Cerebellar nuclear complex (tissue), 1 donor: ENCODE measurements around the gene C10orf67.

ENCODE experiments used
- DNase-seq, 2 experiments: peaks; one replicate each; lab custom pipeline; 2025; lab: John Stamatoyannopoulos, UW

The C10orf67 gene

GRCh38 chr10:23196915-23197314 is 147.7 kb downstream of the C10orf67 start:
- no peak for DNase-seq

GRCh38 chr10:23195846-23196600 is 148.6 kb downstream of the C10orf67 start:
- no peak for DNase-seq

DNA sequence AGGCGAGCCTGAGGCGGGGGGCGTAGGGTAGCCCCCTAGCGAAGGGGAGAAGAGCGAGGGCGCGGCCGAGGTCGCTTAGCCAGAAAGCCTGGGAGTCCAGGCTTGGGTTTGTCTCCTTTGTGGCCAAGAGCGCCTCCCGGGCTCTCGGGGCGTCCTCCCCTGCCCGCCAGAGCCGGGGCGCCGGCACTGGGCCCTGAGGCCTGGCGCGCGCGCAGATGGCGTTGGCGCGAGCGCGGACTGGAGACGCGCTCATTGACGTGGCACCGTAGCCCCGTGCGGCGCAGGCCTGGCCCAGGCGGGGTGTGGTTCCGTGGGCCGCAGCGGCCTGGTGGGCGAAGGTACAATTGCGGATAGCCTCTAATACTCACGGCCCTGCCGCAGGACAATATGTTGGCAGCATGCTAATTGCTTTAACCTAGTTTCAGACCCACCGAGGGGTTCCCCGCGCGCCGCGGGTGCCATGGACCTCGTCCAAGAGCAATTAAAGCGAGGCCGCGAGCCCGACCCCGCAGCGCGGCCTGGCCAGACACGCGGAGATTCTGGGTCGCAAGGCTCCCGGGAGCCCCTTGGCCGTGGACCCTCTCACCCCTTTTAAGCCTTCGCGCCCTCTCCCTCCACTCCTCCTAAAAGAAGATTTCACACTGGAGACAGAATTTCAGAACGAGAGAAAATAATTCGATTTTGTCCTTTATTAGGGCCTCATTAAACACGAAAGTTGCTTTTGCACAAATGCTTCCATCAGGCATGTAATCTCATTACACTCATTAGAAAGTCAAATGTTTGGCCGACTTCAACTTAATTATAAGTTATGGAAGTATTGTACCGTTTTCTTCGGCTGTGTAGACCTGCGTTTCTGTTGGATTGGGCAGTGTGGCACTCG is 149.4 kb downstream of the C10orf67 start:
- no peak for DNase-seq

DNA sequence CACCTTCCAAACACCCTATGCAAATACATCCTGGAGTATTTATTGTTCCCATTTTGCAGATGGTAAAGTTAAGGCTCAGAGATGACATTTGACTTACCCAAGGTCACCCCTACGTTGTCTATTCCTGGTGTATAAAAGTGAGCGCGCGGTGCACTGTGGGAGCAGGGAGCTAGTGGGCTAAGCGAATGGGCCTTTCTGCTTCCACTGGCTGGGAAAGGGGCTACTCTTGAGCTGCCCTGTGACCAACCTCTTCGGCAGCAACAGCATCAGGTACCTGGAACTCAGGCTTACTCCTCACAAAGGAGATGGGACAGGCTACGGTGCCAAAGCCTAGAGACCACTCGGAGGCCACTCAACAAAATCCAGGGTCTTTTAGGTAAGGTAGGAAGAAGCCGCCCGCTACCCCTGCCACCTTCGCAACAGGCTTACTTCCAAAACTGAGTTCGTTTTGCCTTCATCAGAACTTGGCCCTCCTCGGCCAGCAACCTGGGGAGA is 150.1 kb downstream of the C10orf67 start:
- DNase-seq, result no peak

- DNase-seq, result no peak
These were observed 151.0 kb downstream of the C10orf67 start for GRCh38 chr10:23193435-23194074.

DNA sequence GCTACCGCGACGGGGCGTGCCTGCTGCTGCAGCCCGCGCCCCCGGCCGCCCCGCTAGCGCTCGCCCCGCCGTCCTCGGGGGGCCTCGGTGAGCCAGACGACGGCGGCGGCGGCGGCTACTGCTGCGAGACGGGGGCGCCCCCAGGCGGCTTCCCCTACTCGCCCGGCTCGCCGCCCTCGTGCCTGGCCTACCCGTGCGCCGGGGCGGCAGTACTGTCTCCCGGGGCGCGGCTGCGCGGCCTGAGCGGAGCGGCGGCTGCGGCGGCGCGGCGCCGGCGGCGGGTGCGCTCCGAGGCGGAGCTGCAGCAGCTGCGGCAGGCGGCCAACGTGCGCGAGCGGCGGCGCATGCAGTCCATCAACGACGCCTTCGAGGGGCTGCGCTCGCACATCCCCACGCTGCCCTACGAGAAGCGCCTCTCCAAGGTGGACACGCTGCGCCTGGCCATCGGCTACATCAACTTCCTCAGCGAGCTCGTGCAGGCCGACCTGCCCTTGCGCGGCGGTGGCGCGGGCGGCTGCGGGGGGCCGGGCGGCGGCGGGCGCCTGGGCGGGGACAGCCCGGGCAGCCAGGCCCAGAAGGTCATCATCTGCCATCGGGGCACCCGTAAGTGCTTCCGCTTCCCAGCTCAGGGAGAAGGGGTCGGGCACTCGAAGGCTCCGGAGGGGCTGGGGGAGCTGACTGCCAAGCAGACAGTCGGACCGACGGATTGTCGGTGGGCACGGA is 151.7 kb downstream of the C10orf67 start:
- DNase-seq, result no peak

DNA sequence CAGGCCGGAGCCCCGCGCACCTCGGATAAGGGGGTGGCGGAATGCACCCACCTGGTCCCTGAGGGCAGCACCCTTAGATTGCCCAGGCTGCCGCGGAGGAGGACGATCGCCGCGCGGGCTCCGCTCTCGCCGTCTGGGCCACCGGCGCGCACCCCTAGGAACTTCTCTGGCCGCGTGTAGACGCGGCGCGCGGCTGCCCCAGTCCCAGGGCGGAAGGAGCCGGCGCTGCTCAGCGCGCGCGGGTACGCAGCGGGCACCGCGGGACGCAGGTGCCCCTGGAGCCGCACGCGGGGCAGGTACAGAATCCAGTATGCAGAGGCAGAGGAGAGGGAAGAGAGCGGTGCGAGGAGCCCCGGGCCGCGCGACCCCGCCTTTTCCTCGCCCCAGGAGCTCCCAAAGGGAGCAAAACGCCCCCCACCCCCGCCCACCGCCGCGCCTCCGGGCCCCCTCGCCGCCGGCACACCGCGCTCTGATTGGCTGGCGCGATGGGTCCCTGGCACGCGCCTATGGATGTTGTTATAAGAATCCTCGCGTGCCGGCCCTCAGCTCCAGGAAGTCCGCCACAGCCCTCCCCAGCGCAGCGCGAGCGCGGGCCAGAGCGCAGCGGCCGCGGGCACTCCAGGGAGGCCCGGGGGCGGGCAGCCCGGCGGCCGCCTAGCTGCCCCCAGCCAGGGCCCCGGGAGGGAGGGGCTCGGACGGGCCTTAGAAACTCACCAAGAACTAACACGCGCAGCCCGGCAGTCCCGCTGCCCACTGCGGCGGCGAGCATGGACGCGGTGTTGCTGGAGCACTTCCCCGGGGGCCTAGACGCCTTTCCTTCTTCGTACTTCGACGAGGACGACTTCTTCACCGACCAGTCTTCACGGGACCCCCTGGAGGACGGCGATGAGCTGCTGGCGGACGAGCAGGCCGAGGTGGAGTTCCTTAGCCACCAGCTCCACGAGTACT is 152.6 kb downstream of the C10orf67 start, which contains the start of gene PTF1A:
PTF1A (plus strand) TSS at position 549 of the 948 bp plus-strand sequence; CDS start at position 768, 219 bp downstream.
- no peak for DNase-seq

- DNase-seq, result no peak
These were observed 153.5 kb downstream of the C10orf67 start for GRCh38 chr10:23190872-23191763.

DNA sequence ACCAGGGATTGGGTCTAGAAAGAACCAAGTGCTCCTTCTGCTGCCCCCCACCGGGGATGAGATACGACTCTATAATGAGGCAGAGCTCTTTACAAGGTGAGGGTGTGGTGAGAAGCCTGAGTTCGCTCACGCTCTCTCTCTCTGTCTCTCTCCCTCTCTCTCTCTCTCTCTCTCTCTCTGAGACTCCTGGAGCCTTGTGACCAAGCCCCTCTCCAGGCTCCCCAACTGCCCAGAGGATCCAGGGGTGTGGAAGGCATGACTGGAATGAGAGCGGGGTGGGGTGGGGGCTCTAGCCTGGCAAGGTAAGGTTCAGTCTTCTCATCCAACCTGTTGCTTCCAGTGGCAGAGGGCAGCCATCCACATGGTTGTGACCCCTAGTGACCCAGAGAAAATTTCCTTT is 155.6 kb downstream of the C10orf67 start:
- no peak for DNase-seq

GRCh38 chr10:23187155-23187554 is 157.4 kb downstream of the C10orf67 start:
- no peak for DNase-seq

GRCh38 chr10:23186697-23187096 is 157.9 kb downstream of the C10orf67 start:
- no peak for DNase-seq

DNA sequence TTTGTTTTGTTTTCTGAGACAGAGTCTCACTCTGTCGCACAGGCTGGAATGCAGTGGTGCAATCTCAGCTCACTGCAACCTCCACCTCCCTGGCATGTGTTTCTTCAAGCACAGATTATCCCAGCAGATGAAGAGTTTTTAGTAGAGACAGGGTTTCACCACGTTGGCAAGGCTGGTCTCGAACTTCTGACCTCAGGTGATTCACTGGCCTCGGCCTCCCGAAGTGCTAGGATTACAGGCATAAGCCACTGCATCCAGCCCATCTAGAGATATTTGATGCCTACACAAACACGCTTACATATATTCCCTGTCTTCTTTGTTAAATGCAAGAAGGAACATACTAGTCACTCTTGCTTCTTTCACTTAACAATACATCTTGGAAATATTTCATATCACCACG is 158.4 kb downstream of the C10orf67 start:
- no peak for DNase-seq

DNA sequence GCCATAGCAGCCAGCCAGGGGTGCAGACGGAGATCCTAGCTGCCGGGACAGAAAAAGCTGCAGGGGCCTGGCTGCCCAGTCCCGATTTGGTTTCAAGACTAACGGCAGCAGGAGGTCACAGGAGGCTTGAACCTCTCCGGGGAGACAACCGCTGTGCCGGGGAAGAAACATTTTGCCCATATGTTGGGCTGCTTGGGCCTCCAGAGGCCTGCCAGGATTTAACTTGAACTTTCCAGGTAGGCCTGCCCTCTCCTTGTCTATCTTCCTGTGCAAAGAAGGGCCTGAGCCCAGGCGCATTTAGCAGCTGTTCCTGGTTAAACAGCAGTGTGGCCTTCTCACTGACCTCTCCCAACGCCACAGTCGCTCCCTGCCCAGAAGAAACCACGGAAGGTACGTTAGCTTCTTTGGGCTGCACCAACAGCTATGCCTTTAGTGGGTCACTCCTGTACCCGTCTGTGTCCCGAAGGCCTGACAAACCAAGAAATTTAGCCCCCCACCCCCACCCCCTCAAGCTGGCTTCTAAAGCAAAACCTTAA is 169.6 kb downstream of the C10orf67 start:
- no peak for DNase-seq

DNA sequence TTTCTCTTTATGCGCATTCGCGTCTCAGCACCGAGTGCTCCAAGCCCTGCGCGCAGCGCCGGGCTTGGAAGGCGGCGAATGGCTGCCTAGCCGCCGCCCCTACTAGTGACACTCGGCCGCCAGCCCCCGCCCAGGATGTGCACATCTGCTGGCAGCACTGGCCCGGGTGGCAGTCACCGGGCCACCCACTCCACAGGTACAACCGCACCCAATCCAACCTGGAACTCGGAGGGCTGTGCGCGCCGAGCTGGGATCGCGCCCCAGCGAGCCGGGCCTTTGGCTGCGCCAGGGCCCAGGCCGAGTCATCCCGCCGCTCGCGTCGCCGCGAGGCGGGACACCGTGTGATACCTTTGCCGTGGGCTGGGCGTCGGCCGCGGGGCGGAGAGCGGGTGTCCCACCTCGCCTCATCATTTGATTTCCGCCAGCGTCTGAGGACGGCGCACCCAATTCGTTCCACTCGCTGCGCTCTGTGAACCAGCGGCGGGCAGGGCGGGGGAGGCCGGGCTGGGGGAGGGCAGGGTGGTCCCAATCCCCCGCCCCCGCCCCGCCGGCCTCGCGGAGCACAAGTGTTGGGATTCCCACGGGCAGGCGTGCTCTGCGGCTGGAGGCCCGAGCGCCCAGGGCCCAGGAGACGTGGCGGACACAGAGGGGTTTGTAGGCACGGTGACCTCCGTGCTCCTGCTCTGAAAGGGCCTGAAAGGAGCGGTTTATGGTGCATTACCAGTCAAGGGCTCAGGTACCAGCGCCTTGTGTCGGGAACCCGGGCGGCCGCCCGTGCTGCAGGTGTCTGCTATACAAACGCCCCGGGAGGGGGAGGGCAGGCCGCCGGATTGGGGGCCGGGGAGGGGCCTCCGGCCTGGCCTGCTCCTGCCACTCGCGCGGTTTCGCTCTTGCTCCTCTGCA is 170.3 kb downstream of the C10orf67 start:
- no peak for DNase-seq

DNA sequence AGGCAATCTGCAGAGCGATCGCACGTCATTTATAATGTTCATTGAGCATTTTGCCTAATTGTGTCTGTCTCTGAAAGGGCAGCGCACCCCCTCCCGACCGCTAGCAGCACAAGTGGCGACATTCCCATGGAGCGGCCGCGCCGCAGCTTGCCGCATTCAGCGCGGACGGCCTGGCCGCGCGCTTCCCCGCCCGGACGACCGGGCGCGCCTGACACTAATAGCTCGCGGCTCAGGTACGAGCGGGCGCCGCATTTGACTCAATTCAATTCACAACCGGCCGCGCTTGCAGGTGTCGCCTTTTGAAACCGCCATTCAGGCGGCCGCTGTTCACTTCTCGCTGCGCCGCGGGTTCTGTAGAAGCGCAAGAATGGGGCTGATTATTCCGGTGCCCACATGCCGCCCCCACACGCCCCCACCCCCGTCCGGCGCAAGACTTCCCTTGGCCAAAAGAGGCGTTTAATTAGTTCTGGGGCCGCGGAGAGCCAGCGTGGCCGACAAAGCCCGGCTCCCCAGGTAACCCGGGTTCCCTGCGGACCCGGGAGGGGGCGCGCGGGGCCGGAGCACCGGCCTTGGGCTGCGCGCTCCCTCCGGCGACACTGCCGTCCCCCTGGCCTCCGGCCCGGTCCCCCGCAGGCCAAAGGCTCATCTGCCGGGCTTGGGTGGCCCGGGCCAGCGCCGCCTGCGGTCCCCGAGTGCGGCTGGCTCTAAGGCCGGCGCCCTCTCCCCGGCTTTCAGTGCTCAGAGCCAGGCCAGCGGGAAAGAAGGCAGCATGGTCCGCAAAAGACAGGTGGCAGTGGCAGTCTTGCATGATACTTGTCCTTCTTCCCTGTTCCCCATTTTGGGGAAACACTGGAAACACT is 171.2 kb downstream of the C10orf67 start:
- no peak for DNase-seq

GRCh38 chr10:23172429-23173213 is 172.0 kb downstream of the C10orf67 start:
- DNase-seq, result no peak
